Panc1 (cell line): ENCODE data around the gene CDH15.

Experiments
- CTCF ChIP-seq: fragments of 450-650 bp; IDR thresholded peaks from 2 replicates; pipeline ENCODE4 v1.5.1; 2017; ENCODE audit warnings: mild to moderate bottlenecking
- REST ChIP-seq, 2 experiments: IDR thresholded peaks; 2 replicates each; pipeline ENCODE4 v1.6.1; 2011 to 2012; ENCODE audit warnings: low read depth in 2 of 2, control low read depth in 1 of 2, low read length in 1 of 2, mild to moderate bottlenecking in 1 of 2, moderate library complexity in 1 of 2; ENCODE audit not compliant: insufficient read depth in 1 of 2

- no peak for TF ChIP-seq REST (IDR thresholded peaks at IDR 0.05; ENCODE audit: insufficient read depth in 1 of 2, low read depth in 2 of 2, low read length in 1 of 2)
- no peak for TF ChIP-seq CTCF
Measured at GRCh38 chr16:89242795-89243200, 71.2 kb downstream of the CDH15 start.
